Neuron (in vitro differentiated cells): ENCODE results near the gene CLIP4.

Experiments used
- H2AFZ ChIP-seq: one replicate; pipeline ENCODE4 v1.6.1; 2013; ENCODE audit warnings: low read depth, mild to moderate bottlenecking, inconsistent platforms, low read length, moderate library complexity
- H3K27me3 ChIP-seq: one replicate; pipeline ENCODE4 v1.6.1; 2013; ENCODE audit warnings: low read length; ENCODE audit not compliant: insufficient read depth
- H3K36me3 ChIP-seq: one replicate; pipeline ENCODE4 v1.6.1; 2013; ENCODE audit warnings: low read length; ENCODE audit not compliant: insufficient read depth
- H3K4me1 ChIP-seq: one replicate; pipeline ENCODE4 v1.6.1; 2013; ENCODE audit warnings: low read length; ENCODE audit not compliant: insufficient read depth
- H3K4me3 ChIP-seq: 2 replicates; pipeline ENCODE4 v1.5.1; 2013; ENCODE audit warnings: mild to moderate bottlenecking, low read length, moderate library complexity
- H3K9me3 ChIP-seq: one replicate; pipeline ENCODE4 v1.6.1; 2013; ENCODE audit warnings: low read length

The CLIP4 gene, protein sequence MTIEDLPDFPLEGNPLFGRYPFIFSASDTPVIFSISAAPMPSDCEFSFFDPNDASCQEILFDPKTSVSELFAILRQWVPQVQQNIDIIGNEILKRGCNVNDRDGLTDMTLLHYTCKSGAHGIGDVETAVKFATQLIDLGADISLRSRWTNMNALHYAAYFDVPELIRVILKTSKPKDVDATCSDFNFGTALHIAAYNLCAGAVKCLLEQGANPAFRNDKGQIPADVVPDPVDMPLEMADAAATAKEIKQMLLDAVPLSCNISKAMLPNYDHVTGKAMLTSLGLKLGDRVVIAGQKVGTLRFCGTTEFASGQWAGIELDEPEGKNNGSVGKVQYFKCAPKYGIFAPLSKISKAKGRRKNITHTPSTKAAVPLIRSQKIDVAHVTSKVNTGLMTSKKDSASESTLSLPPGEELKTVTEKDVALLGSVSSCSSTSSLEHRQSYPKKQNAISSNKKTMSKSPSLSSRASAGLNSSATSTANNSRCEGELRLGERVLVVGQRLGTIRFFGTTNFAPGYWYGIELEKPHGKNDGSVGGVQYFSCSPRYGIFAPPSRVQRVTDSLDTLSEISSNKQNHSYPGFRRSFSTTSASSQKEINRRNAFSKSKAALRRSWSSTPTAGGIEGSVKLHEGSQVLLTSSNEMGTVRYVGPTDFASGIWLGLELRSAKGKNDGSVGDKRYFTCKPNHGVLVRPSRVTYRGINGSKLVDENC

DNA sequence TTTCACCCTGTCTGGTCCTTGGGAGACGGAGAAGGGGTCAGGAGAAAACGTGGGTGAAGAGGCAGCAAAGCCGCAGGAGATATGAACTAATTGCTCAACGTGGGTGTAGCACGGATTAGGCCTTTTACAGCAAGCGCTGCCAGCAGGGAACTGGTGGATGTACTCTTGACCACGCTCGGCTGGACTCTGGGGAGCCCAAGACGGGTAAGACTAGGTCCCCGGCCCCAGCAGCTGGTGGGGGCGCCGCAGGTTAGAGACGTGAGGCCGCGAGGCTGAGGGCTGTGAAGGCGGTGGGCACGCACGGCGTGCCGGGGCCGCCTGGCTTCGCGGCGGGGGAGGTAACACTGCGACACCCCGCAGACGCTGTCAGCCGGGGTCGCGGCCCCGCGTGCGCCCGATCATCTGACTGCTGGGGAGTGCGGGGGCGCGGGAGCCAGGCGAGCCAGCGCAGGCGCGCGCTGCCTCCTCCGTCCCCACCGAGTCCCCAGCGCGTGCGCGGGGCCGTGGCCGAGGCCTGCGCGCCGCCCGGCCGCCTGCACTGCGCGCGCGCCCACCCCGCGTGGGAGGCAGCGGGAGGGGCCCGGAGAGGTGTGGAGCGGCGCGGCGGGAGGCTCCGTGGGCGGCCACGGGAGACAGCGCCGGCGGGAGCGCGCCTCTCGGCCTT is at the start of gene CLIP4:
TSS of gene CLIP4 (plus strand) at position 470 of the 664 bp plus-strand sequence. CDS start 5,974 bp downstream, outside the sequence.
- Histone ChIP-seq H2AFZ (peak within 1 kb of the TSS; percentile 68), H3K4me3 (peak within 1 kb of the TSS; percentile 50), H3K9me3 (no peaks in the 10 kb centered on the region), H3K4me1 (no peaks in the 10 kb centered on the region), H3K36me3 (no peaks in the 10 kb centered on the region), H3K27me3 (peaks cover 18% of the 10 kb centered on the region)

GRCh38 chr2:29066271-29066860 is 48.8 kb upstream of the CLIP4 start:
- Histone ChIP-seq H3K4me3 (no peak overlapping the region), H3K36me3 (no peaks in the 10 kb centered on the region), H3K27me3 (no peaks in the 10 kb centered on the region), H3K4me1 (peaks cover 29% of the 10 kb centered on the region), H3K9me3 (no peaks in the 10 kb centered on the region), H2AFZ (no peak overlapping the region)

DNA sequence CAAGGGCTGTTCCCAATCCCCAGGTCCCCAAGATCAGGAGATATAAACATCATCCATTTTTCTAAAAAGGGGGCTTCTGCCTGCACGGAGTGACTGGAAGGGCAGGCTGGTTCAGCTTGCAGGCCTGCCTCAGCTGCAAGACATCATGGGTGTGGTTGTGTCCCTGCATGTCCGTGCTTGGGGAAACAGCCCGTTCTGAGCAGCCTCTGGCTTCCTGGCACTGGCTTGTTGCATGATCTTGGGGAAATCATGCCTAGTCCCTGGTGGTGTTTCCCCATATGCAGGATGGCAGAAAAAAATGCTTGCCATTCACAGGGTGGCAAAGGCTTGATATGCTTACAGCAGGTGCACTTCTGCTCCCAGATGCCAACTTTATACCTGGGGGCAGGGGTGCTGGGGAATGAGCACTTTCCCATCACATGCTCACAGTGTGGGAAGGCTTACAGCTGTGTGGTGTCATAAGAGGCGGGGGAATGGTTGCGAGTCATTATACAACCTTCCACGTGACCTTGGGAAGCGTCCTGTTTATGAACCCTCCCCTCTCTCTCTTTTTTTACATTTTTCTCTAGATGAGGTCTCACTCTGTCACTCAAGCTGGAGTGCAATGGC is 48.1 kb upstream of the CLIP4 start:
- no peaks in the 10 kb centered on the region for H3K36me3 ChIP-seq
- no peaks in the 10 kb centered on the region for H3K9me3 ChIP-seq
- peaks cover 26% of the 10 kb centered on the region for H3K4me1 ChIP-seq
- H3K27me3 ChIP-seq, result no peaks in the 10 kb centered on the region
- no peak overlapping the region for H2AFZ ChIP-seq
- H3K4me3 ChIP-seq, result no peak overlapping the region

GRCh38 chr2:29068513-29068912 is 46.7 kb upstream of the CLIP4 start:
- H3K9me3 ChIP-seq, result no peaks in the 10 kb centered on the region
- H3K4me3 ChIP-seq, result no peak overlapping the region
- H3K4me1 ChIP-seq, result peaks cover 26% of the 10 kb centered on the region
- H2AFZ ChIP-seq, result peak overlapping the region; percentile 46
- no peaks in the 10 kb centered on the region for H3K27me3 ChIP-seq
- H3K36me3 ChIP-seq, result no peaks in the 10 kb centered on the region

DNA sequence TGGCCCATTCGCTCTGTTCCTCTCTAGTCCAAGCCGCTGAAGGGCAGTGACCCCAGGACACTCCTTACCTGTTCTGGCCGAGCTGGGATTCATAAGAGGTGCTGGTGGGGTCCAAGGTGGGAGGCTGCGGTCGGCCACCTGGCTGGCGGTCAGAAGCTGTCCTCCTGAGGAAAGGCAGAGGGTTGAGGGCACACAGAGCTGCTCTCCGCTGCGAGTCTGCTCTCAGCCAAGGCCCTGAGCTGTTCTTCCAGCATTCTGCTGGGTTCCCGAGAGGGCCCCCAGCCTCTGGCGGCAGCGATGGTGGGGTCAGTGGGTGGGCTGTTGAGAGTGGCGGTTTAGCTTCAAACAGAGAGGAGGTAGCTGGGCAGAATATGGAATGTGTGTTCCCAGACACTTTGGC is 44.7 kb upstream of the CLIP4 start:
- H3K27me3 ChIP-seq, result no peaks in the 10 kb centered on the region
- H3K4me1 ChIP-seq, result peaks cover 11% of the 10 kb centered on the region
- H3K36me3 ChIP-seq, result no peaks in the 10 kb centered on the region
- no peak overlapping the region for H3K4me3 ChIP-seq
- no peaks in the 10 kb centered on the region for H3K9me3 ChIP-seq
- H2AFZ ChIP-seq, result no peak overlapping the region

DNA sequence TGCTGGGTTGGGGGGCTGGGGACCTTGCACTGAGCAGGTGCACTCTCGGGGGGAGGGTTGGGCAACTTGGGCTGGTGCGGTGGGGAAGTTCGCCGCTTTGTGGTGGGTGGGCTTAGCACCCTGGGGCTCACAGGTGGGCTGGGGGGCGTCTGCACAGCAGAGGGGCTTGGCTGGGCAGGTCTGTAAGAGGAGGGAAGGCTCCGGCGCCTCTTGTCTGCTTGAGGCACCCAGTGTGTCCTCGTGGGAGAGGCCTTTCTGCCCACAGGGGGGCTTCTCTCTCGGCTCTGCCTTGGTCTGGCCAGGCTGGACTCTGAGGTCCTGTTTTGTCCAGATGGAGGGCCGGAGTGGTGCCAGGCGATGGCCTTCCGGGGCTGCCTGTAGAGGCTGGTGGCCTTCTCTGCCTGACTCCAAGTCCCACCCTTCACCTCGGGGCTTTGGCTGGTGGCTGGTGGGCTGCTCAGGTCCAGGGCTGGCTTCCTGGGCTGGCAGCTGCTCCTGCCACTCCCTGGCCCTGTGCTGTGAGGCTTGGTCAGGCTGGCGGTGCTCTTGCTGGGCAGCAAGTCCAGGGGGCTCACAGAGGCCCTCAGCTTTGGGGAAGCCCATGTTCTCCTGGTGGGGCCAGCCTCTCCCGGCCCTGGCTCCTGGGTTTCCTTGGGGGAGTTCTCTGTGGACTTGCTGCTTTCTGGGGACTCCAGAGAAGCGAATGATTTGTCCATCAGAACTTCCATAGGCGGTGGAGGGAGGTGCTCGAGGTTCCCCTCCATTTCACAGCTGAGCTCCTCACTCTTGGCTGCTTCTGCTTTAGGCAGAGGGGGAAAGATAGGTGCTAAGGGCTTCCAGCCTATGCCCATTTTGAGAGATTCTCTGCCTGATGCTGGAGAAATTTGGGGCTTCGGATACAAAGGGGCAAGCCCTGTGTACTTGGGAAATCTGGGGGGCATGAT is 43.9 kb upstream of the CLIP4 start:
- H3K9me3 ChIP-seq, result no peaks in the 10 kb centered on the region
- no peak overlapping the region for H3K4me3 ChIP-seq
- no peaks in the 10 kb centered on the region for H3K27me3 ChIP-seq
- no peaks in the 10 kb centered on the region for H3K36me3 ChIP-seq
- no peak overlapping the region for H2AFZ ChIP-seq
- peaks cover 19% of the 10 kb centered on the region for H3K4me1 ChIP-seq

DNA sequence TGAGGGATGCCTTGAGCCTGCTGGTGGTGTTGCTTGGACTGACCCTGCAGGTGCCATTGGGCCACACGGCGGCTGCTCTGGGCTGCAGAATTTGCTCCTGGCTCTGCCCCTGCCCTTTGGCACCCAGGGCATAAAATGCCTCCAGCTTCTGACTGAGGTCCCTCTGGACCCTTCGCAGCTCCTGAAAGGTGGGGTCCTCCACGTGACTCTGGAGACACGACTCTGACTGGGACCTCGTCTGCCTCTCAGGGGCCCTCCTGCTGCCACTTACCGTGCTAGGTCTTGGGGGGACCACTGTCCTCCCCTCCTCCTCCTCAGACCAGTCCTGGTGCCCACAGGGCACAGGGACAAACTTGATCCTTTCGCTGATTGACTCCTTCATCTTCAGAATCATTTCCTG is 43.0 kb upstream of the CLIP4 start:
- no peaks in the 10 kb centered on the region for H3K36me3 ChIP-seq
- H3K4me3 ChIP-seq, result no peak overlapping the region
- no peaks in the 10 kb centered on the region for H3K27me3 ChIP-seq
- H3K9me3 ChIP-seq, result no peaks in the 10 kb centered on the region
- H2AFZ ChIP-seq, result no peak overlapping the region
- H3K4me1 ChIP-seq, result peaks cover 23% of the 10 kb centered on the region

DNA sequence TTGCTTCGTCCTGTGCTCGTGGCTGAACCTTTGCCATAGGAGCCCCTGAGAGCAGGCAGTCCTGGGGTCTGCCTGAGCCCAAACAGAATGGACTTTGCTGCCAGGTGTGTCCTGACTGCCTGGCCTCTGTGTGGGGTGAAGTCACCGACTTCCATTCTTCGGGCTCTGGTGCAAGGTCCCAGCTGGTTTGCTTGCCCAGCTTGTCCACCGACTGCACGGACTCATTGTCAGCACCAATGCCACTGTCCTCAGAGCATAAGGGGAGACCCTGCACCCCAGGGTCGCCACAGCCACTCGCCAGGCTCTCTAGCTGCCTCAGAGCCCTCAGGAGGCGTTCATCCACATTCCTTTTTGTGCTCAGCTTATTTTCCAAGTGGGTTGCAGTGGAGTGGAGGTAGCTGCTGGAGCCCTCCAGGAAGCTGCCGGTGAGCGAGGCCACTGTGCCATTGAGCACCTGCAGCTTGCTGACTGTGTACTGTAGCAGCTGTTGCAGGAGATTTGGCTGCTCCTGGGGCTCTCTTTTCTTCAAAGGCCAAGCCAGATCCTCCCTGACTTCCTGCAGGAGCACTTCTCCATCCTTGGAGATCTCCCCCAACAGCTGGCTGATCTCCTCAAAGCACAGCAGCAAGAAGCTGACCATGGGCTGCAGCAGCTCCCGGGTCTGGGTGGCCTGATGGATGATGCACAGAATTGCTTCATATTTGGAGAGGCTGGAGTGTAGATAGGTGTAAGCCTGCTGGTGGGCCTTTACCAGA is 42.1 kb upstream of the CLIP4 start:
- no peaks in the 10 kb centered on the region for H3K36me3 ChIP-seq
- peaks cover 22% of the 10 kb centered on the region for H3K4me1 ChIP-seq
- no peaks in the 10 kb centered on the region for H3K9me3 ChIP-seq
- no peaks in the 10 kb centered on the region for H3K27me3 ChIP-seq
- H2AFZ ChIP-seq, result no peak overlapping the region
- no peak overlapping the region for H3K4me3 ChIP-seq

- Histone ChIP-seq H3K4me3 (no peak overlapping the region), H3K36me3 (no peaks in the 10 kb centered on the region), H3K27me3 (no peaks in the 10 kb centered on the region), H2AFZ (no peak overlapping the region), H3K9me3 (no peaks in the 10 kb centered on the region), H3K4me1 (peaks cover 19% of the 10 kb centered on the region)
Measured at GRCh38 chr2:29073933-29074332, 41.3 kb upstream of the CLIP4 start.

DNA sequence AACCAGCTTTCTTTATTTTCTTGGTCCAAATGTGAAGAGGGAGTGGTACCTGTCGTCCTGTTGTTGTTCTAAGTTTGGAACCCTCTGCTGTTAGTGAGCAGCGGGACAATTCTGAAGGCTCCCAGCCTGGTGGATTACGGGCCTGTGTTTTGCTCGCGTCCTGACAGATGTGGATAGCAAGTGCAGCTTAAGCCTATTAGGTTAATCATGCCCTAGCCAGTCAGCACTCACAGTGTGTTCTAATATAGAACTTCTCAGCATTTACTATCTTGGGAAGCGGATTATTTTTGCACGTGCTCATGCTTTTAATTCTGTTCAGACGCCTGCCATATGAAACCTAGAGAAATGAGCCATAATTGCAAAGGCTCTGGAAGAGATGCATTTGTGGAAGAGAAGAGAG is 40.8 kb upstream of the CLIP4 start, which contains the start of gene PCARE:
TSS of gene PCARE (minus strand) at position 113 of the 400 bp plus-strand sequence. CDS start 262 bp downstream, outside the sequence.
- Histone ChIP-seq H3K4me1 (peaks cover 19% of the 10 kb centered on the region), H2AFZ (no peak within 1 kb of the TSS), H3K27me3 (no peaks in the 10 kb centered on the region), H3K36me3 (no peaks in the 10 kb centered on the region), H3K4me3 (no peak within 1 kb of the TSS), H3K9me3 (peaks cover 4% of the 10 kb centered on the region)

- no peaks in the 10 kb centered on the region for H3K27me3 ChIP-seq
- H2AFZ ChIP-seq, result no peak overlapping the region
- peaks cover 19% of the 10 kb centered on the region for H3K4me1 ChIP-seq
- peaks cover 16% of the 10 kb centered on the region for H3K9me3 ChIP-seq
- no peaks in the 10 kb centered on the region for H3K36me3 ChIP-seq
- H3K4me3 ChIP-seq, result no peak overlapping the region
Measured at GRCh38 chr2:29075894-29076705, 39.1 kb upstream of the CLIP4 start.
